Measurements from ENCODE around the gene ELK1.

DNA sequence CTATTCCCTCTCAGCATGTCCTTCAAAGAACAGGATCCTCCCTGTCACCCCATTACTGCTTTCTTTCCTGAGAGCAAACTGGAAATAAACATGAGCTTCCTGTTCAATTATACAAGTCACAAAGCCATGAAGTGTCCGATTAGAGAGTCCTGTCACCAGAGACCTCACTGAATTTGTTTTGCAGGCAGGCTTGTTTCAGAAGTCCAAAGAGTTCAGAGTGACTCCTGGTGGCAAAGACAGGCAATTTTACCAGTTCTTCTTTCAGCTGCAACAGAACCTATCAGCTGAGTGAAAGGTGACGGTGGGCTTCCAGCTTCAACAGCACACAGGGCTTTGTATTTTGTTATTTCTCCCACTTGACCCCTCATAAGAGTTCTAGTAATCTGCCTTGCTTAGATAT is 6.4 kb downstream of the ELK1 start:
- TF ChIP-seq CTCF (IDR thresholded peaks at IDR 0.05; ENCODE audit: low read depth, low read length, poor library complexity, severe bottlenecking) (no peak), EZH2phosphoT487 (IDR thresholded peaks at IDR 0.05; ENCODE audit: borderline replicate concordance, low read length) (no peak)
